ENCODE measurements around the gene INMT.

INMT gene

DNA sequence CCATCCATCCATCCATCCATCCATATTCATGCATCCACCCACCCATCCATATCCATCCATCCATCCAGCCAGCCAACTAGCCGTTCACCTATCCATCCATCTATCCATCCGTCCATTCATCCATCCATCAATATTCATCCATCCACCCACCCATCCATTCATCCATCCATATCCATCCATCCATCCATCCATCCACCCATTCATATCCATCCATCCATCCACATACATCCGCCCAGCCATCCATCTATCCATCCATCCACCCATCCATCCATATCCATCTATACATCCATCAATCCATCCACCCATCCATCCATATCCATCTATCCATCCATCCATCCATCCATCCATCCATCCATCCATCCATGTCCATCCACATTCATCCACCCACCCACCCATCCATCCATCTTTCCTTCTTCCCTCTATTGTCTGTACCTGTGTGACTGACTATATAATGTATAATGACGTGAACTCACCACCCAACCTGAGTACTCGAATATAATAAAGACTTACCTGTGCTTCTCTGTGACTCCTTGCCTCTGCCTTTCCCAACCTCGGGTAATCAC, 2.5 kb downstream of the INMT start:
- no peak for TF ChIP-seq GATA2 (IDR thresholded peaks at IDR 0.05; ENCODE audit: low read depth, low read length)
- no peak for TF ChIP-seq GATA3 (IDR thresholded peaks at IDR 0.05; ENCODE audit: low read depth, low read length)

DNA sequence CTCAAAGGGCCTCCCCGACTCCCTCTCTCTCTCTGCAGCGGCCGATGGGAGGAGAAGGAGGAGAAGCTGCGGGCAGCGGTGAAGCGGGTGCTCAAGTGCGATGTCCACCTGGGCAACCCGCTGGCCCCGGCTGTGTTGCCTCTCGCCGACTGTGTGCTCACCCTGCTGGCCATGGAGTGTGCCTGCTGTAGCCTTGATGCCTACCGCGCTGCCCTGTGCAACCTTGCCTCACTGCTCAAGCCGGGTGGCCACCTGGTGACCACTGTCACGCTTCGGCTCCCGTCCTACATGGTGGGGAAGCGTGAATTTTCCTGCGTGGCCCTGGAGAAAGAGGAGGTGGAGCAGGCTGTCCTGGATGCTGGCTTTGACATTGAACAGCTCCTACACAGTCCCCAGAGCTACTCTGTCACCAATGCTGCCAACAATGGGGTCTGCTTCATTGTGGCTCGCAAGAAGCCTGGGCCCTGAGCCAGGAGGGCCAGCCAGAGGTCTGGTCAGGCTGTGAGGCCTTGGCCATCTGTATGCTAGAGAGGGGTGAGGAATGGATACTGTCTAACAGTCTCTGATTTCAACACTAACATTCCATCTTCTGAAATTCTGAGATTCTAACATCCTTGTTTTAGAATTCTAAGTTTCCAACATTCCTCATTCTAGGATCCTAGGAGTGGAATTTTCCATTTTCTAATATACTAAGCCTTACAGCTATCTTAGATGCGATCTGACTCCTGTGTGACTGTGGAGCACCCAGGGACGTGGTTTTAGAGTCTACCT, 3.6 kb downstream of the INMT start:
- TF ChIP-seq GATA3 (IDR thresholded peaks at IDR 0.05; ENCODE audit: low read depth, low read length) (peak; percentile 69), GATA2 (IDR thresholded peaks at IDR 0.05; ENCODE audit: low read depth, low read length) (peak; percentile 71)

DNA sequence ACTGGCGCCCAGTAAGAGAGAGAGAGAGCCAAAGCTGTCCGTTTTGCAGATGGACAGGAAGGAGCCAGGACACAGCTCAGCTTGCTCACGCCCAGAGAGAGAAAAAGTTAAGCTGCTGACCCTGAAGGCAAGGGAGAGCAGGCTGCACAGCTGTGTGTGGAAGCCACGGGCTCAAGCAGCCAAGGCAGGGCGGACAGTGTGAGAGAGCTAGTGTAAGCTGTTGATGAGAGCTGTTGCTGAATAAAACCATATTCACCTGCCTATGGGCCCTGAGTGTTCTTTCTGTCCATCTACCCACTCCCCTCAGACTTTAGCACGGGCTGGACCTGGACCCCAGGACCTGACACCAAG, 5.4 kb downstream of the INMT start:
- TF ChIP-seq GATA3 (IDR thresholded peaks at IDR 0.05; ENCODE audit: low read depth, low read length) (no peak), GATA2 (IDR thresholded peaks at IDR 0.05; ENCODE audit: low read depth, low read length) (no peak)

DNA sequence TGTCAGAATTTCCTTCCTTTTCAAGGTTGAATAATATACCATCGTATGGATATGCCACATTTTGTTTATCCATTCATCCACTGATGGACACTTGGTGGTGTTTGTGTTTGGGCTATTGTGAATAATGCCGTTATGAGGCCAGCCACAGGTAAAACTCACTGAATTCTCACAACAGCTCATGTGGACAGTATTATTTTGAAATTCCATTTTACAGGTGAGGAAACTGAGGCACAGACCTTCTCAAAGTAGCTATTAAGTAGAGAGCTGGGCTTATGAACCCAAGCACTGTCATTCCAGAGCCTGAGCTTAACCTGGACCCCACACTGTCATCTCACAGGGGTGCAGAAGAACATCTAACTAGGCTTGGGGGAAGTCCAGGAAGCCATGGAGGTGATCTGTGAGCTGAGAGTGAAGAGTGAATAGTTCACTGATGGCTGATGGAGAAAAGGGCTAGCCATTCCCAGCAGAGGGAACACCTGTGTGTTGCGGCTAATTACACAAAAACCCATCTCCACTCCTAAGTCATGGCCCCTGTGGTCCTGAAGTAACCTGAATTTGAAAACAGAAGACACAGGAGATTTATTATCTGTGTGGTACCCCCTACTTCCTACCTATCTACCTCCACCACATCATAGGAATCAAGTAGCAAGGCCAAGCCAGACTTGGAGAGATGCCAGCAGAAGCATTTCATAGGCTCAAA, 8.7 kb downstream of the INMT start:
- TF ChIP-seq GATA3 (IDR thresholded peaks at IDR 0.05; ENCODE audit: low read depth, low read length) (no peak), GATA2 (IDR thresholded peaks at IDR 0.05; ENCODE audit: low read depth, low read length) (no peak)

DNA sequence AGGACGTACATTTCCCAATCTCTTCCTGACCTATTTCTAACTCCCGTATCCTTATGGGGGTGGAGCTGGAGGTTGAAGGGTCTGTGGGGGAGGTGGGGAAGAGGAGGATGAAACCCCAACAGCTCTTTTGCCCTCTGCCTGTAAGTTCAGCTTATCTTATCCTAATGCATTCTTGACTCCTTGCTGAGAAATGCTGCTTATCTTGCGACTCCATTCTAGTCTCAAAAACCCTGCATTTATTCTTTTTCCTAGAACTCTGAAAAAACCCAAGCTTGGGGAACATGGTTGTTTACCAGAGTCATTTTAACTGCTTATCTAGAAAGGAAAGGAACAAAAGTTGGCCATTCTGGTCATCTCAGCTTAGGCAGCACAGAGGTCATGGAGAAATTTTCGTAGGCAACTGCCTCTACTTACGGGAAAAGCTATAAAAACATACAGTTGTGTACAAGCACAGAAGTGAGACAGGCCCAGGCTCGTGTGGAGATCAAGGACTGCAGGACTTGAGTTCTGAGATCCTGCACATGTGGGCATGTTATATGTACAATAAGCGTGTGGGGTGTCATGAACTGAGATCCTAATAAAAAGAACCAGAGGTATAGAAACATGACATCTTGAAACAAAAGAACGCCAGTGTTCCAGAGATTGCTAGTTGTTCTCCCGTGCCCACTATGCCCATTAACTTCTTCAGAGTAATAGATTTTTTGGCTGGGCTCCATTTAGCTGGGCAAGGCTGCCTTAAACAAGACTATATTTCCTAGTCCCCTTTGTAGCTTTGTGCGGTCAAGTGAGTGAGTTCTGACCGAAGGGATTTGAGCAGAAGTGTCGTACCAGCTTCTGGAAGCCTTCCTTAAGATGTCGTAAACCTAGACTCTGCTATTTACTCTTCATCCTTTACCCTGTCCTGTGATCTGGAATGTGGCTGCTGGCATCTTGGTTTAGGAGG, 9.6 kb downstream of the INMT start:
- TF ChIP-seq GATA3 (IDR thresholded peaks at IDR 0.05; ENCODE audit: low read depth, low read length) (no peak), GATA2 (IDR thresholded peaks at IDR 0.05; ENCODE audit: low read depth, low read length) (no peak)

DNA sequence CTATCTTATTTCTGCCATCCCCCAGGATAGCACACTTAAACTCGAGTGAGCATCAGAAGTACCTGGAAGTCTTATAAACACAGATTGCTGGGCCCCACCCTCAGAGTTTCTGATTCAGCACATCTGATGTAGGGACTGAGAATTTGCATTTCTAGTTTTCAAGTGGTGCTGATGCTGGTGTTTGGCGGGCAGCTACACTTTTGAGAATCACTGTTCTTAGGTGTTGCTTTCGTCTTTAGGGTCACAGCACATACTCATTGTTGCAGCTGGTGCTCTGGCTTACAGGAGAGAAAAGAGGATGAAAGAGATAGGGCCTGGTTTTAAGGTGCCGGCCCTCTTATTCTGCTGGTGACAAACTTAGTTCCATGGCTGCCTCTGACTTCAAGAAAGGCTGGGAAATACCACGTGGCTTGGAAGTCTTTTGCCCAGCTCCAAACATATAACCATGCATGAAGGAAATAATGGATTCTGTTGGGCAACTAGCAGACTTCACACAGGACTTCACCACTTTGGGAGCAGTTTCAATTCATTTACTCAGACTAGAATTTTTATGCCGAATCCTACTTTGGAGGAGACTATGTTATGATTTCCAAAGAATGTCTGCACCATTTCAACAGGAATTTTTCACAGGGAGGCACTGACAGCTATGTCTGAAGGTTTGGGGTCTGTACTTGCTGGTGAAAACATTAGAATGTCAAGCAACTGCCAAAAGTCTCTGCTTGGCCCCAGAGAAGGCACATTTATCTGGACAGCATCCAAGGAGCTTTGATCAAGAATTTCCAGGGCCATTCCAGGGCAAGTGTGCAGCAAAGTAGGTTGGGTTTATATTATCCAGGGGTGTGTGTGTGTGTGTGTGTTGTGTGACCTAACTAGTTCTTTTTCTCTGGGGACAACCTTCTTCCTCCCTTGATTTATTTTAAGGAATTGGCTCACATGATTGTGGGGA, 12.4 kb downstream of the INMT start:
- TF ChIP-seq GATA3 (IDR thresholded peaks at IDR 0.05; ENCODE audit: low read depth, low read length) = no peak
- no peak for TF ChIP-seq GATA2 (IDR thresholded peaks at IDR 0.05; ENCODE audit: low read depth, low read length)

DNA sequence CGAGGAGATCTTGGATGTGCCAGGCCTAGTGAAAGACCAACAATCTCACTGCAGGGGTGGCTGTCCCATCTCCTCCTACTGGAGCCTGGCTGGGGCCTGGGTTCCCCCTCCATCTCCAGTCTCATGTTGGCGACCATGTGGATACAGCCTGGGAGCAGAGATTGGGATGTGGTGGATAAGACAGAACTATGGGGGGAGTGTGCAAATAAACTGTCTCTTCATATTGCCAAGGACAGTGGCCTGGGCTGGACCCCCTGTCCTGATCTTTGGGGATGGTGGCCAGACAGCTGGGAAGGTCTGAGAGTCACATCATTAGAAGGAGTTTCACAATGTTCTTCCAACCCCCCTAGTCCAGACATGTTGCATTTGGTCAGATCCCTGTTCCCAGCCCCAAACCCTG, 13.5 kb downstream of the INMT start:
- TF ChIP-seq GATA2 (IDR thresholded peaks at IDR 0.05; ENCODE audit: low read depth, low read length) (no peak), GATA3 (IDR thresholded peaks at IDR 0.05; ENCODE audit: low read depth, low read length) (no peak)

DNA sequence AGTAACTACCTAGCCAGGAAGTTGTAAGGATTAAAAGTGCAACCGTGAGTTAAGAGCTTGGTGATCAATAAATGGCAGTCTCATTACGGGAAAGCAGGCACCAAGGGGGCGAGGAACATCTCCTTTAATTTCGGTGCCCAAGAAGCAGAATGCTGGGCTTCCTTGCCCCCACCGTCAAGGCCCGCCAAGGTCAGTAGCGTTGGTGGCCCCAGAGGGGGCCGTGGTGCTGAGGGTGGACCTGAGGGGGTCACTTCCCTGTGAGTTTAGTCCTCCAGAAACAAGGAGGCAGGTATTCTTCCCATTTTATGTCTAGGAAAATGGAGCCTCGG, 18.9 kb downstream of the INMT start:
- no peak for TF ChIP-seq GATA3 (IDR thresholded peaks at IDR 0.05; ENCODE audit: low read depth, low read length)
- no peak for TF ChIP-seq GATA2 (IDR thresholded peaks at IDR 0.05; ENCODE audit: low read depth, low read length)

DNA sequence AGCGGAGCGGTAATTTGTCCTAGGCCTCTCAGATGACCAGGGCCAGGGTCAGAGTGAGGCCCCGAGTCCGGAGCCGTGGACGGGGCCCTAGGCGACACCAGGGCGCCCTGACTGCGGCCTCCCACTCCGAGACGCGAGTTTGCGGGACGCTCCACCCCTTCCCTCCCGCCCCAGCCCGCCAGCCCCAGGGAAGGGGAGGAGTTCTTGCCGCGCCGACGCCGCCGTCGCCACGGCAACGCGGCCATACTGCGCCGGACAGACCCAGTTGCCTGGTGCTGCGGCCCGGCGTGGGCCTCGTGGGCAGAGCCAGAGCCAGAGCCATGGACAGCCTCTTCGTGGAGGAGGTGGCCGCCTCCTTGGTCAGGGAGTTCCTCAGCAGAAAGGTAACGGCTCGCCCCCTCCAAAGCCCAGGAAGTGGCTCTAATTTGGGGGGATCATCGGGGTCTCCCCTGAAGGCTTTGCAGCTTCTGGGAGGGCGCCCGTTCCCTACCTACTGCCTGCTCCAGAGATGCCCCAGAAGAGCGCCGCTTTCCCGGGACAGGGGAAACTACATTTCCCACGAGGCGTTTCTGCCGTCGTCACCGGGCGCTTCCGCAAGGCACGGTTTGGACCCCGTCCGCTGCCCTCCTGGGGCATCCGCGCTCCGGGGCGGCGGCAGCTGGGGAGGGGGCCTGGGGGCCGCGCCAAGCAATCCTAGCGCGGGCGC, 19.4 kb downstream of the INMT start, which contains the start of gene MINDY4:
Gene MINDY4 (plus strand): TSS at position 244 of the 706 bp plus-strand sequence. CDS start 77 bp downstream, at position 321.
- TF ChIP-seq GATA3 (IDR thresholded peaks at IDR 0.05; ENCODE audit: low read depth, low read length) (no peak), GATA2 (IDR thresholded peaks at IDR 0.05; ENCODE audit: low read depth, low read length) (no peak)

DNA sequence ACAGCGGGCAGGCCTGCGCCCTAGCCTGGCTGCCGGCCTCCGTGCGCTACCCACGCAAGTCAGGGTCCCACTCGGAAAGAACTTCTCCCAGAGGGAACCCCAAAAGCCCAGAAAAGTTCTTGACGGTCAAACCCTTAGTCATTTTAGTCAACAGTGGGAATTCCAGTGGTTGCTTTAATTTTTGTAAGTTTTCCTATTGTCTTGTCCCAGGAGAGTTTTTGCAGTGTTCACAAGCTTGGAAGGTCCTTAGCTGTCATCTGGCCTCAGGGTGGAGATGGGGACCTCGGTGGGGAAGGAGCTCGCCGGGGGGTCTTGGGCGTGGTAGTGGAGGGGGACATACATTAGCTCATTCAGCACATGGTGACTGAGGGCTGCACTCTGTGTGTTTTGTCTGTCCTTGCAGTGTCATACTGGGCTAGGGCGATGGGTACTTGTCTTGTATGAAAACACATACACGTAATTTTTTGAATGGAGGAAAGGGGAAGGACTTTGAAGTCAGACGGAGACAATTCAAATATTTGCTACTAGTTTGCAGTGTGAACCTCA, 20.0 kb downstream of the INMT start:
- no peak for TF ChIP-seq GATA3 (IDR thresholded peaks at IDR 0.05; ENCODE audit: low read depth, low read length)
- no peak for TF ChIP-seq GATA2 (IDR thresholded peaks at IDR 0.05; ENCODE audit: low read depth, low read length)

DNA sequence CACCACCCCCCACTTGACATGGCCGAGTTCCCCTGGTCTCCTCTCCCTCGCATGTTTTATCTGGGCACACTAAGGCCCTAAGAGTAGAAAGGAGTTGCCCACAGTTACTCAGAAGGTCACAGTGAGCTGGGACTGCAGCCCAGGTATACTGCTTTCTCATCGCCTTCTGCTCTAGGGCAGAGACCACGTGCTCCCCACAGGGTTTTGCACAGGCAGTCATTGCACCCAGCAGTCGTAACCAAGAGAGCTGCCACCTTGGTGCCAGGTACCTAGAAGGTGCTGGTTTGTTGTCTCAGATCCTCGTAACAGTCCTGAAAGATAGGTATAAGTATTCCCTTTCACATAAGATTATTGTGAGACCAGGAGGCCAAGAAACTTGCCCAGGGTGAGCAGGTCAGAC, 21.0 kb downstream of the INMT start:
- TF ChIP-seq GATA3 (IDR thresholded peaks at IDR 0.05; ENCODE audit: low read depth, low read length) (no peak), GATA2 (IDR thresholded peaks at IDR 0.05; ENCODE audit: low read depth, low read length) (no peak)

DNA sequence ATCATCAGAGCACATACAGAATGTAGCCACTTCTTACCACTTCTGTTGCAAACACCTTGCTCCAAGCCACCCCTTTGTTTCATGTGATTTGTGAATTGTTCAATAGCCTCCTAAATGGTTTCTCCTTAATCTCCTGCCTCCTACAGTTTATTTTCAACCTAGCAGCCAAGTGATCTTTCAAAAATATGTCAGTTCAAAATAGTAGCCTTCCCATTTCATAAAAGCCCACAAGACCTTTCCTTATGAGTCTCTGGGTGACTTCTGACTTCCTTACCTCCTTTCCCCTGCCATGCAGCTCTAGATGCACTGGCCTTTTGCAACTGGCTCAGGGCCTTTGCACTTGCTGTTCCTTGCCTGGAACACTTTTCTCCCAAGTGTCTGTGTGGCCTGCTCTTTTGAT, 24.1 kb downstream of the INMT start:
- TF ChIP-seq GATA2 (IDR thresholded peaks at IDR 0.05; ENCODE audit: low read depth, low read length) (no peak), GATA3 (IDR thresholded peaks at IDR 0.05; ENCODE audit: low read depth, low read length) (no peak)

All from SH-SY5Y (cell line).